Measurements from ENCODE around the gene VPS41. TPM values are rescaled to one million over a fixed set of nuclear protein-coding genes. Genes with fewer than 3 reads are reported as not detected.

VPS41 gene
- total and polyA plus RNA-seq, 2 of the 13 experiments (the other 11 are each of a cell fraction or from before 2014, with no cell fraction given), result 12.1 to 43.4 TPM

DNA sequence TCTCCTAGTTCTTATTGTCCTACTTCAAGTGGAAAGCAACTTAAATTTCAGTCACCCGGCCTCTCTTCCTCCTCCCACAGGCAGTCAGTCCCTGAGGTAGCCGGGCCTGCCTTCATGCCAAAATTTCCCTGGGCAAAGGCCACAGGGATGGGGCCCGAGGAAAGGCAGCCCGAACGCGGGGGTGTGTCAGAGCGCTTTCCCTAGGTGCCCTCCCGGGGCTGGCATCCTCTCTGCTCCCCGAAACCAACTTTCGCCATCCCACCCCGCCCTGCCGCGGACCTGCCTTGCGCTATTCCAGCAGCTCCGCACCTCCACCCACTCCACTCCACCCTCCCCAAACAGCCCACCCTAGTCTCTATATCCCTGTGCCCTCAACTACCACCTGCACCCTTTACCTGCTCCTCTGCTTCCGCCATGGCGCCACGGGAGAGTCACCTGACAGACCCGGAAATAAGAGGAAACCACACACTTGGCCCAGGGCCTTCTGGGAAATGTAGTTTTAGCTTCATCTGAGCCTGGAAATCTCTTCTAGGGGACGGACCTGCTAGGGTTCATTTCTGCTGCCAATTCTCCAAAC lies at the start of gene VPS41 (continued):
- TF ChIP-seq RARG (CRISPR knock-in tag; IDR thresholded peaks at IDR 0.05; ENCODE audit: low read depth) (no peak), ZNF567 (CRISPR knock-in tag; IDR thresholded peaks at IDR 0.05; ENCODE audit: borderline replicate concordance) (no peak), JDP2 (CRISPR knock-in tag; IDR thresholded peaks at IDR 0.05; ENCODE audit: borderline replicate concordance) (no peak), KDM2A (CRISPR knock-in tag; IDR thresholded peaks at IDR 0.05; ENCODE audit: borderline replicate concordance, low read depth) (peak; percentile 64), JUNB (CRISPR knock-in tag; IDR thresholded peaks at IDR 0.05; ENCODE audit: borderline replicate concordance) (no peak), ZNF777 (CRISPR knock-in tag; IDR thresholded peaks at IDR 0.05) (no peak), ZFY (CRISPR knock-in tag; IDR thresholded peaks at IDR 0.05) (0 out of 2 replicates have a peak, but pooled peaks have one; percentile 53), NR3C1 (CRISPR knock-in tag; IDR thresholded peaks at IDR 0.05) (no peak), KAT8 (CRISPR knock-in tag; IDR thresholded peaks at IDR 0.05) (peak; percentile 94), ZNF619 (CRISPR knock-in tag; IDR thresholded peaks at IDR 0.05) (no peak), ZNF234 (CRISPR knock-in tag; conservative IDR thresholded peaks at IDR 0.05) (no peak), ZFP82 (CRISPR knock-in tag; IDR thresholded peaks at IDR 0.05; ENCODE audit: borderline replicate concordance) (no peak), SRSF1 (optimal IDR thresholded peaks at IDR 0.05; ENCODE audit: low read depth, low read length) (peak; percentile 60), KMT2A (CRISPR knock-in tag; IDR thresholded peaks at IDR 0.05) (no peak), SOX13 (IDR thresholded peaks at IDR 0.05) (no peak), SOX13 (CRISPR knock-in tag; conservative IDR thresholded peaks at IDR 0.05 in 1 of 2, IDR thresholded peaks at IDR 0.05 in 1 of 2) (no peak), POLR2G (IDR thresholded peaks at IDR 0.05; ENCODE audit: low read depth, low read length) (peak; percentile 84), MAFK (conservative IDR thresholded peaks at IDR 0.05 in 1 of 2, IDR thresholded peaks at IDR 0.05 in 1 of 2; ENCODE audit: low read length in 2 of 2) (no peak), ZNF605 (CRISPR knock-in tag; IDR thresholded peaks at IDR 0.05) (no peak), MED1 (CRISPR knock-in tag; IDR thresholded peaks at IDR 0.05) (no peak; the same call in 1 of the 2 replicates), MYC (CRISPR knock-in tag; IDR thresholded peaks at IDR 0.05; ENCODE audit: borderline replicate concordance) (0 out of 2 replicates have a peak, but pooled peaks have one; percentile 34)
- TF ChIP-seq, protein P1, sequence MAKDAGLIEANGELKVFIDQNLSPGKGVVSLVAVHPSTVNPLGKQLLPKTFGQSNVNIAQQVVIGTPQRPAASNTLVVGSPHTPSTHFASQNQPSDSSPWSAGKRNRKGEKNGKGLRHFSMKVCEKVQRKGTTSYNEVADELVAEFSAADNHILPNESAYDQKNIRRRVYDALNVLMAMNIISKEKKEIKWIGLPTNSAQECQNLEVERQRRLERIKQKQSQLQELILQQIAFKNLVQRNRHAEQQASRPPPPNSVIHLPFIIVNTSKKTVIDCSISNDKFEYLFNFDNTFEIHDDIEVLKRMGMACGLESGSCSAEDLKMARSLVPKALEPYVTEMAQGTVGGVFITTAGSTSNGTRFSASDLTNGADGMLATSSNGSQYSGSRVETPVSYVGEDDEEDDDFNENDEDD (CRISPR knock-in tag; IDR thresholded peaks at IDR 0.05; ENCODE audit: borderline replicate concordance), result no peak; the same call in 1 of the 2 replicates
- TF ChIP-seq, protein P2, sequence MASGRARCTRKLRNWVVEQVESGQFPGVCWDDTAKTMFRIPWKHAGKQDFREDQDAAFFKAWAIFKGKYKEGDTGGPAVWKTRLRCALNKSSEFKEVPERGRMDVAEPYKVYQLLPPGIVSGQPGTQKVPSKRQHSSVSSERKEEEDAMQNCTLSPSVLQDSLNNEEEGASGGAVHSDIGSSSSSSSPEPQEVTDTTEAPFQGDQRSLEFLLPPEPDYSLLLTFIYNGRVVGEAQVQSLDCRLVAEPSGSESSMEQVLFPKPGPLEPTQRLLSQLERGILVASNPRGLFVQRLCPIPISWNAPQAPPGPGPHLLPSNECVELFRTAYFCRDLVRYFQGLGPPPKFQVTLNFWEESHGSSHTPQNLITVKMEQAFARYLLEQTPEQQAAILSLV (CRISPR knock-in tag; IDR thresholded peaks at IDR 0.05; ENCODE audit: borderline replicate concordance), result no peak
- TF ChIP-seq, protein P3, sequence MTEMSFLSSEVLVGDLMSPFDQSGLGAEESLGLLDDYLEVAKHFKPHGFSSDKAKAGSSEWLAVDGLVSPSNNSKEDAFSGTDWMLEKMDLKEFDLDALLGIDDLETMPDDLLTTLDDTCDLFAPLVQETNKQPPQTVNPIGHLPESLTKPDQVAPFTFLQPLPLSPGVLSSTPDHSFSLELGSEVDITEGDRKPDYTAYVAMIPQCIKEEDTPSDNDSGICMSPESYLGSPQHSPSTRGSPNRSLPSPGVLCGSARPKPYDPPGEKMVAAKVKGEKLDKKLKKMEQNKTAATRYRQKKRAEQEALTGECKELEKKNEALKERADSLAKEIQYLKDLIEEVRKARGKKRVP (CRISPR knock-in tag; IDR thresholded peaks at IDR 0.05), result peak in 1 of 2 experiments; percentile 37; a peak in 1 of 4 replicates
- TF ChIP-seq, protein P4, sequence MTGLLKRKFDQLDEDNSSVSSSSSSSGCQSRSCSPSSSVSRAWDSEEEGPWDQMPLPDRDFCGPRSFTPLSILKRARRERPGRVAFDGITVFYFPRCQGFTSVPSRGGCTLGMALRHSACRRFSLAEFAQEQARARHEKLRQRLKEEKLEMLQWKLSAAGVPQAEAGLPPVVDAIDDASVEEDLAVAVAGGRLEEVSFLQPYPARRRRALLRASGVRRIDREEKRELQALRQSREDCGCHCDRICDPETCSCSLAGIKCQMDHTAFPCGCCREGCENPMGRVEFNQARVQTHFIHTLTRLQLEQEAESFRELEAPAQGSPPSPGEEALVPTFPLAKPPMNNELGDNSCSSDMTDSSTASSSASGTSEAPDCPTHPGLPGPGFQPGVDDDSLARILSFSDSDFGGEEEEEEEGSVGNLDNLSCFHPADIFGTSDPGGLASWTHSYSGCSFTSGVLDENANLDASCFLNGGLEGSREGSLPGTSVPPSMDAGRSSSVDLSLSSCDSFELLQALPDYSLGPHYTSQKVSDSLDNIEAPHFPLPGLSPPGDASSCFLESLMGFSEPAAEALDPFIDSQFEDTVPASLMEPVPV (CRISPR knock-in tag; IDR thresholded peaks at IDR 0.05), result no peak

Data from HepG2 (cell line).